Activated T-cell treated with anti-CD3 and anti-CD28 coated beads, Interleukin-2, amount 50 U/mL, for 72 hours (primary cell): ENCODE measurements around the gene ZIC4. TPM values are rescaled to one million over a fixed set of nuclear protein-coding genes. Genes with fewer than 3 reads are reported as not detected.

Experiments used
- ATAC-seq, 2 donors: fragments of 150-1000 bp; cut with Tn5 transposase; replicated peaks in 1 of 2; 2 replicates each; pipeline ENCODE4 v1.10.0; 2021; ENCODE audit warnings: moderate library complexity in 2 of 2, mild to moderate bottlenecking in 1 of 2
- DNase-seq, 2 donors: peaks; one replicate each; pipeline ENCODE4 v3.0.0; 2021 to 2022; ENCODE audit warnings: mixed read lengths in 1 of 2
- H3K27ac Mint-ChIP-seq: one replicate; pipeline ENCODE4 v1.8.0; 2022; ENCODE audit warnings: mild to moderate bottlenecking, moderate library complexity, mixed read lengths
- H3K27me3 Mint-ChIP-seq: one replicate; pipeline ENCODE4 v1.8.0; 2022; ENCODE audit warnings: low read depth, mixed read lengths
- H3K36me3 Mint-ChIP-seq, 2 donors: one replicate each; pipeline ENCODE4 v1.8.0; 2022; ENCODE audit warnings: mixed read lengths in 2 of 2, mild to moderate bottlenecking in 1 of 2; ENCODE audit not compliant: insufficient read depth in 2 of 2
- H3K4me1 Mint-ChIP-seq: one replicate; pipeline ENCODE4 v1.8.0; 2022; ENCODE audit warnings: low read depth, mixed read lengths
- H3K4me3 Mint-ChIP-seq, 2 donors: one replicate each; pipeline ENCODE4 v1.8.0; 2022; ENCODE audit warnings: mild to moderate bottlenecking in 2 of 2, mixed read lengths in 2 of 2, moderate library complexity in 2 of 2
- H3K9me3 Mint-ChIP-seq, 2 donors: one replicate each; pipeline ENCODE4 v1.8.0; 2022; ENCODE audit warnings: mixed read lengths in 2 of 2
- total RNA-seq, 2 donors: library from RNA; stranded (reverse); gene quantifications; one replicate each; pipeline ENCODE4 v1.2.3, GENCODE V29; 2022

Gene ZIC4
- total RNA-seq, 2 donors from 2014 or later = not detected

GRCh38 chr3:147397875-147398812, 8.2 kb downstream of the ZIC4 start:
- no peak overlapping the region for H3K27ac Mint-ChIP-seq
- DNase-seq = no peak
- peaks cover 7 to 8% of the 10 kb centered on the region in 2 donors for H3K36me3 Mint-ChIP-seq
- H3K4me3 Mint-ChIP-seq = no peak overlapping the region
- H3K4me1 Mint-ChIP-seq = no peaks in the 10 kb centered on the region
- ATAC-seq = no peak
- peaks cover 80% of the 10 kb centered on the region for H3K27me3 Mint-ChIP-seq
- H3K9me3 Mint-ChIP-seq = peaks cover 0 to 2% of the 10 kb centered on the region in 2 donors

GRCh38 chr3:147397155-147397874, 9.0 kb downstream of the ZIC4 start:
- no peak for DNase-seq
- H3K36me3 Mint-ChIP-seq = peaks cover 9% of the 10 kb centered on the region in 2 donors
- H3K4me1 Mint-ChIP-seq = no peaks in the 10 kb centered on the region
- peaks cover 0 to 2% of the 10 kb centered on the region in 2 donors for H3K9me3 Mint-ChIP-seq
- ATAC-seq = no peak
- H3K4me3 Mint-ChIP-seq = no peak overlapping the region
- peaks cover 80% of the 10 kb centered on the region for H3K27me3 Mint-ChIP-seq
- H3K27ac Mint-ChIP-seq = no peak overlapping the region

DNA sequence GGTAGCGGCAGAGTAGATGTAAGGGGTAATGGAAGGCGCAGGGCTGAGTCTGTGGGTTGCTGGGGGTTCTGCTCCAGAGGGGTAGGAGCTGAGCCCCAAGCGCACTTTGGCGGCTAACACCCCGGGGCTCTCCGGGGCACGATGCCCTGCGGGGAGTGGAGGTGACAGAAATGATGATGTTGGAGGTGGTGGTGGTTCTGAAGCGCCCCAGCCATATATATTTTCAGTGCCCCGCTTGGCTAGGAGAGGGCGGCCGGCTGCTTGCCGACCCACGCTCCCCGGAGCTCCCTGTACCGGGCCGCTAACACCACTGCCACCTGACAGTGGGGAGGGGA, 9.7 kb downstream of the ZIC4 start:
- ATAC-seq (no peak), DNase-seq (no peak)
- Mint-ChIP-seq H3K27ac (no peak overlapping the region), H3K36me3 (peaks cover 9 to 11% of the 10 kb centered on the region in 2 donors), H3K4me3 (no peak overlapping the region), H3K4me1 (no peaks in the 10 kb centered on the region), H3K9me3 (peaks cover 0 to 2% of the 10 kb centered on the region in 2 donors), H3K27me3 (peaks cover 77% of the 10 kb centered on the region)

DNA sequence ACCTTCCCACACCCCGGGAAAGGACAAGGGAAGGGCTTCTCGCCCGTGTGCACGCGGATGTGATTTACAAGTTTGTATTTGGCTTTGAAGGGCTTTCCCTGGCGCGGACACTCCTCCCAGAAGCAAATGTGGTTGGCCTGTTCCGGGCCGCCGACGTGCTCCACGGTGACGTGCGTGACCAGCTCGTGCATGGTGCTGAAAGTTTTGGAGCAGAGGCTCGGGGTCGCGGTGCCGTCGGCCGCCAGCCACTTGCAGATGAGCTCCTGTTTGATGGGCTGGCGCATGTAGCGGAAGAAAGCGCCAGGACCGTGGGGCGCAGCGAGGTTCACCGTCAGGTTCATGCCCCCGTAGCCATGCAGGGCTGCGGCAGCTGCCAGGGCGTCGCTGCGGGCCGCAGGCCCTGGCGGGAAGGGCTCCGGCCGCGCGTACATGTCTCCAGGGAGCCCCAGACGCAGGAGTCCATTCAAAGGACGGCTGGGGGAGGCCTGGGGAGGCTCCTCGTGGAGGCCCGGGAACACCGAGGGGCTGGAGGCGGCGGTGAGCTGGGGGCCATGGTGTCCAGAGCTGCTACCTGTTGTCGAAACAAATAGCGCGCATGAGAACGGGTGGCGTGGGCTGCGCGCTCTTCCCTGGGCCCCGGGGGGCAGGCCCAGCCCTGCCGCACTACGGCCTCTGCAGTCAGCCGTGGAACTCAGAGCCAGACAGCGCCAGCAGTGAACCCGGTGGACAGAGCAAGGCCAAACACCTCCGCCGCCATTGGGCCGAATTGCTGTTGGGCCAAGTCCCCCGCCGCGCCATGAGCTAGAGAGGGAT, 10.2 kb downstream of the ZIC4 start:
- H3K27me3 Mint-ChIP-seq = peaks cover 77% of the 10 kb centered on the region
- no peaks in the 10 kb centered on the region for H3K4me1 Mint-ChIP-seq
- peaks cover 9 to 15% of the 10 kb centered on the region in 2 donors for H3K36me3 Mint-ChIP-seq
- peaks cover 0 to 2% of the 10 kb centered on the region in 2 donors for H3K9me3 Mint-ChIP-seq
- H3K4me3 Mint-ChIP-seq = no peak overlapping the region
- ATAC-seq (no peak), DNase-seq (no peak)
- no peak overlapping the region for H3K27ac Mint-ChIP-seq

DNA sequence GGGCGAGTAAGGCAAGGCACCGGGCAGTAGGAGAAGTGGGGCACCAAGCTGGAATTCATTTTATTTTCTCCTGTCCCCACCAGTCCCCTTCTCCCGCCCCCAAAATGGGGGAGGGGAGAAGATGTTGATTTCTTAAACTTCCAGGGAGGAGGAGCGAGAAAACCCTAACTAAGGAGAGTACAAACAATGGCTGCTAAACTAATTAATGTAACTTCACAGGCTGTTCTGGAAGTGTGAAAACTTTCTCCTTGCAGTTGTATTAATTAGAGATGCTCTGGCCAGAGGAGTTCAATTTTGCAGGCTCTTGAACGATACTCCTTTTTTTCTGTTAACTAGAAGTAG, 11.5 kb downstream of the ZIC4 start:
- ATAC-seq = no peak
- Mint-ChIP-seq H3K27ac (no peak overlapping the region), H3K27me3 (peaks cover 74% of the 10 kb centered on the region), H3K4me3 (no peak overlapping the region), H3K36me3 (peaks cover 9 to 15% of the 10 kb centered on the region in 2 donors), H3K4me1 (no peaks in the 10 kb centered on the region), H3K9me3 (peaks cover 0 to 2% of the 10 kb centered on the region in 2 donors)
- no peak for DNase-seq

DNA sequence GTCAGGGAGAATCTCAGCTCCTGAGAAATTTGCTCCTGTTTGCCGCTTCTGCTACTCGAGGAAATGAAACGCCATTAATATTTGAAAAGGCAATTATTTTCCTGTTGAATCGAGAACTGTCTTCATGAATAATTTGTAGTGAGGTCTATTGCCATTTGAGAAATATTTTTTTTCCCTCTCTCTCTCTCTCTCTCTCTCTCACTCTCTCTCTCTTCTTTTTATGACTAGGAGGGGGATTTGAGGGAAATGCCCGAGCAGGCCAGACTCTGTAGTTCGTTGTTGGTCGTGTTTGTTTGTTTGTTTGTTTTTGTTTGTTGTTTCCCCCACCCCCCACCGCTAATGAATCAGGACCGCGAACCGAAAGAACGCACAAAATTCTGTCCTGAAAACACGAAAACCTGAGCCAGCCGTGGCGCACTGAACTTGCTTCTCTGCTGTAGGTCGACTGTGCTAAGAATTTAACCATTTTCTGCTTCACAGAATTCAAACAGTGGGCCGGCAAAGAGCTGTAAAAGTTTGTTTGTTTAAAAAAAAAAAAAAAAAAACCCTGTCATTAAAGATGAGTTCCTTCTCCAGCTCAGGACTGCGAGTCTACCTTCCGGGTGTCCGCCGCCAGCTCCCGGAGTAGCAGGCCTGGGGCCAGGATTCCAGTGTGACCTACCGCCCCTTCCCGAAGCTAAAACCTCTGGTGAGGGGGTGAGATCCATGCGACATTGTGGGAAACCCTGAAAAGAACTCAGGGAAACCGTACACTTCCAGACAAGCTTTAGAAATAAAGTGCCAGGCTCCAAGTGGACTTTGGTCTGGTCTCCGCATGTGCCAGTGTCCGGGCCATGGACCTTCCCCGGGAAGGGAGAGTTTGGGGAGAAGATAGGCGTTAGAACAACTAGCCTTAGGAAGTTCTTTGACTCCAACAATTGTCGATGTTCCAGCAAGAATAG, 12.1 kb downstream of the ZIC4 start:
- peaks cover 0 to 2% of the 10 kb centered on the region in 2 donors for H3K9me3 Mint-ChIP-seq
- no peak overlapping the region for H3K27ac Mint-ChIP-seq
- DNase-seq = no peak
- no peaks in the 10 kb centered on the region for H3K4me1 Mint-ChIP-seq
- no peak overlapping the region for H3K4me3 Mint-ChIP-seq
- peaks cover 9 to 18% of the 10 kb centered on the region in 2 donors for H3K36me3 Mint-ChIP-seq
- no peak for ATAC-seq
- H3K27me3 Mint-ChIP-seq = peaks cover 74% of the 10 kb centered on the region

GRCh38 chr3:147393261-147393942, 12.9 kb downstream of the ZIC4 start:
- peaks cover 78% of the 10 kb centered on the region for H3K27me3 Mint-ChIP-seq

DNA sequence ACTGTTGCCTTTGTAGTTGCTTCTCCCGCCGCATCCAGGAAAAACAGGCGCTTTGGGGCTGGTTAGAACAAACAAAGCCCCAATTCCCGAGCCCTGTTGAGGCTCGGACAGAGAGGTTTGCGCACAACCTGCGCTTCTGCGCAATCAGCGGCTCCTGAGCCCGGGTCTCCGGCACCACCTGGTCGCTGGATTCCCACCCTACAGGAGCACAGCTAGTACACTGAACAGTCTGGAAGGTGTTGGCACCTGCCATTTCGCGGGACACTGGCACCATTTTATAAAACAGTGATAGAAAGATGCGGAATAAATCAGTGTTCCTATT, 13.8 kb downstream of the ZIC4 start:
- Mint-ChIP-seq H3K4me1 (no peaks in the 10 kb centered on the region), H3K27ac (no peak overlapping the region), H3K9me3 (no peaks in the 10 kb centered on the region), H3K4me3 (no peak overlapping the region), H3K36me3 (peaks cover 9 to 20% of the 10 kb centered on the region in 2 donors), H3K27me3 (peaks cover 79% of the 10 kb centered on the region)
- ATAC-seq = no peak
- no peak for DNase-seq

More at GRCh38 chr3:147393261-147393942, 12.9 kb downstream of the ZIC4 start:
- DNase-seq (no peak), ATAC-seq (no peak)
- Mint-ChIP-seq H3K4me3 (no peak overlapping the region), H3K27ac (no peak overlapping the region), H3K36me3 (peaks cover 11 to 18% of the 10 kb centered on the region in 2 donors), H3K9me3 (peaks cover 0 to 2% of the 10 kb centered on the region in 2 donors), H3K4me1 (no peaks in the 10 kb centered on the region)

DNA sequence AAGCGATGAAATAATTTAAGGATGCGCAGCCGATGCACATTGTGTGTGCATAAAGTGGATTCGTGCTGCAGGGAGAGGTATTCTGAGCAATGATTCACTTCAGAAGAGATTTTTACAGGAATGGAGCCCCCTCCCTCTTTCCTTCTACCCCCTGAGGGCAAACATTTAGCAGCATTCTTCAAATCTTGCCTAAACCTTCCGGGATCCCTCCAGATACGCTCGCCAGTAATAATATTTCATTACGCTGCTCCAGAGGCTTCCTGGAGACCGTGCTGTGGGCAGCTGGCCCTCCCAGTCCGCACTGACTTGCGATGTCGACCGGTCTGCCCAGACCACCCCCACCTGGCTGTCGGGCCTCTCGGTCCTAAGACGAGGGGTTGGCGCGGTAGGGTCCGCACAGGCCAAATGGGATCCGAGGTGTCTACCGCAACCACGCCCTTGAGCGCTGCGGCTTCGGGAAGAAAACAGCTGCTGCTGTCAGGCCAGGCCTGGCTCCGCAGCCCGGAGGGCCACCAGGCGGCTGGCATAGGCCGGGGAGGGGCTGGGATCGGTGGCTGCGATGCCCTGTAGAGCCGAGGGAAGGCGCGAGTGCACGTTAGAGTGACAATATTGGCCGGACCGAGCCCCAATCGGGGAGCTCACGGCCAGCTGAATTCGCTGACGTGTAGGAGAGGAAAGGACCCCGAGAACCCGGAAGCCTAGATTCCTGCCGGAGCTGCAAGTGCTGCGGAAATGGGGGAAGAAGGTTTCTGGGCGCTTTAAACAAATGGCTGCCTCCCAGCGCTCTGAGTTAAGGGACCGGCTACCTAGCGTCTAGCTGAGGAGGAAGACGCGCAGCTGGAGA, 14.3 kb downstream of the ZIC4 start:
- peaks cover 79% of the 10 kb centered on the region for H3K27me3 Mint-ChIP-seq
- DNase-seq (no peak), ATAC-seq (no peak)
- no peak overlapping the region for H3K4me3 Mint-ChIP-seq
- H3K9me3 Mint-ChIP-seq = no peaks in the 10 kb centered on the region
- H3K4me1 Mint-ChIP-seq = no peaks in the 10 kb centered on the region
- H3K36me3 Mint-ChIP-seq = peaks cover 6 to 18% of the 10 kb centered on the region in 2 donors
- H3K27ac Mint-ChIP-seq = no peak overlapping the region

DNA sequence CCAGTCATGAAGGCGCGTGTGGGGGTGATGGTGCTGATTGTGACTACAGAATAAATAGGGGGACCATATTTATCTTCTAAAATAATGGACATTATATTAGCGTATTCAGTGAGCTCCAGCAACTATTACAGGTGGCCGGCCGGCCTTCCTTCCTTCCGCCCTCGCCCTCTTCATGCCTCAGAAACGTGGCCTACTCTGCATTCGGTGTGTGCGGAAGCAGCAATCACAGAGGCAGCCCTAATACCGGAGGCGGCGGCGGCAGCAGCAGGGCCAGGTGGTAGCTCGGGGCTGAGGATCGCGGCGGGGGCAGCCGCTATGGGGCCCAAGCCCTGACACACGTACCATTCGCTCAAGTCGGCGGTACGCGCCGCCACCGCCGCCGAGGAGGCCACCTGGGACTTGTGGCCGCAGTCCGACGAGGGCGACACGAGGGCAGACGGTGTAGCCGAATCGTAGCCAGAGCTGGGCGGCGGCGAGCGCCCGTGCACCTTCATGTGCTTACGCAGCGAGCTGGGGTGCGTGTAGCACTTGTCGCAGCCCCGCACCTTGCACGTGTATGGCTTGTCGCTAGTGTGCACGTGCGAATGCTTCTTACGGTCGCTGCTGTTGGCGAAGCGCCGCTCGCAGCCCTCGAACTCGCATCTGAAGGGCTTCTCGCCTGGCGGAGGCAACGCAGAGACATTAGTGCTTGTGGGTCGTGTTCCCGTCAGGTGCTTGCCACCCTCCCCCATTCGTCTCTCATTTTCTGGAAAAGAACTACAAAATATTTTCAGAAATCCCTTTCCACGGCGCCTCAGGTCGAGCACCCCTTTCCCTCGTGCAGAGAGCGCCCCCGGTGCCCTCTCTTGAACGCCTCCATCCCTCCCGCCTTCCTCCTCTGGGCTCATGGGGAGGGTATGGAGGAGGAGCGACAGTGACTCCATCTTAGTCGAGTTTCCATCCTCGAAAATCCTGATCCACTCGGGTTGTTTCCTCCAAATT, 15.5 kb downstream of the ZIC4 start:
- no peak overlapping the region for H3K4me3 Mint-ChIP-seq
- peaks cover 6 to 17% of the 10 kb centered on the region in 2 donors for H3K36me3 Mint-ChIP-seq
- no peak for ATAC-seq
- no peak overlapping the region for H3K27ac Mint-ChIP-seq
- no peaks in the 10 kb centered on the region for H3K9me3 Mint-ChIP-seq
- no peak for DNase-seq
- no peaks in the 10 kb centered on the region for H3K4me1 Mint-ChIP-seq
- H3K27me3 Mint-ChIP-seq = peaks cover 84% of the 10 kb centered on the region
